Measurements from ENCODE around the gene PLEKHA6.

DNA sequence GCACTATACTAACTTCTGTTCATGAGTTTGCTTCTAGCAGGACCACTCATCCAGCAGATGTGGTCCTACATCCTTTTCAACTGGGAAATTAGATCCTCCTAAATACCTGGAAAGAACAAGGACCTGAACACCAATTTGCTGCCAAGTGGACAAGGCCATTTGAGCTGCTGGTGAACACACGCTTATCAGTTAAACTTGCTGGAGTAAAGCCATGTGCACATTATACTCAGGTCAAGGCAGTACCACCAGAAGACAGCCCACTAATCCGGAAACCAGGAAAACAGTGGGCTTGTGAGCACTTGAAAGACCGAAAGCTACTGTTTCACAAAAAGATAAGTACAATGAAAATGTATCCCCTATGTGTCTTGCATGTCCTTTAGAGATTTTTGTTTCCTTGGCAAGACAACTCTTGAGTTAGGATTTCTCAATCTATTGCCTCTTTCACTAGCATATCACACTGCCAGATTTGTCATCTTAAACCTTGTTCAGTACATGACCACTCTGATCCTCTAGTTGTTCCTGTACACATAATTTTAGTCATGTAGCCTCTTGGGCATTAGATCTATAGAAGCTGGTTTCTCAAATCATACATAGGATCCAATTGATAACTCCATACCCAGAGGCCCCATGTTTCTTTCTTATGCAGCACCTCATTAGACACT lies 189.1 kb downstream of the PLEKHA6 start:
- TF ChIP-seq, protein P1, sequence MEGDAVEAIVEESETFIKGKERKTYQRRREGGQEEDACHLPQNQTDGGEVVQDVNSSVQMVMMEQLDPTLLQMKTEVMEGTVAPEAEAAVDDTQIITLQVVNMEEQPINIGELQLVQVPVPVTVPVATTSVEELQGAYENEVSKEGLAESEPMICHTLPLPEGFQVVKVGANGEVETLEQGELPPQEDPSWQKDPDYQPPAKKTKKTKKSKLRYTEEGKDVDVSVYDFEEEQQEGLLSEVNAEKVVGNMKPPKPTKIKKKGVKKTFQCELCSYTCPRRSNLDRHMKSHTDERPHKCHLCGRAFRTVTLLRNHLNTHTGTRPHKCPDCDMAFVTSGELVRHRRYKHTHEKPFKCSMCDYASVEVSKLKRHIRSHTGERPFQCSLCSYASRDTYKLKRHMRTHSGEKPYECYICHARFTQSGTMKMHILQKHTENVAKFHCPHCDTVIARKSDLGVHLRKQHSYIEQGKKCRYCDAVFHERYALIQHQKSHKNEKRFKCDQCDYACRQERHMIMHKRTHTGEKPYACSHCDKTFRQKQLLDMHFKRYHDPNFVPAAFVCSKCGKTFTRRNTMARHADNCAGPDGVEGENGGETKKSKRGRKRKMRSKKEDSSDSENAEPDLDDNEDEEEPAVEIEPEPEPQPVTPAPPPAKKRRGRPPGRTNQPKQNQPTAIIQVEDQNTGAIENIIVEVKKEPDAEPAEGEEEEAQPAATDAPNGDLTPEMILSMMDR (conservative IDR thresholded peaks at IDR 0.05), result no peak
- TF ChIP-seq ZFX (IDR thresholded peaks at IDR 0.05), result no peak
